GM19035 (cell line): ENCODE data around the gene CCDC196.

Source experiments
- ATAC-seq: cut with Tn5 transposase; IDR thresholded peaks from one replicate; pipeline ENCODE4 v1.9.1; 2021; ENCODE audit not compliant: unreplicated experiment

The CCDC196 gene

DNA sequence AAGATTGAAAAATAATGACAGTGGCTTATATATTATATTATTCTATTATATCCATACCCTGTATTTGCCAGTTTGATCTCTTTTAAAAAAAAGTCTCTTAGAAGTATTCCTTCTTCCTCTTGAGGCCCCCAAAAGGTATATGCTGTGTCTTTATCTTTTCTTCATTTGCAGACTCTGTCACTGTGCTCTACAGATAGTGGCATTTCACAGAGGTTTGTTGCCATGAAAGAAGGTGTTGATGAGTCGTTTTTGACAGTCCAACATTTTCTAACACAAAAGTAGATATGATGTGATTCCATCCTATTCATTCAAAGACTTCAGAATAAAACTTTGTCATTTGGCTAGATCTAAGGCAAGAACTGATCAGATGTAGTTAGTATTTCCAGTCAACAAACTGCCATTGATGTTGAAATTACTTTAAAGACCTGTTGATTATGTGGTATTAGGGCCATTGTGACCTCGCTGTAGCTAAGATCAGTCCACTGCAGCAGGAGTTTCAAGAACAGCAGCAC is at the start of gene CCDC196:
Gene CCDC196, plus strand, starts transcription at position 462 of the 512 bp plus-strand sequence. CDS start 132 bp downstream, outside the sequence.
- ATAC-seq = no peak

DNA sequence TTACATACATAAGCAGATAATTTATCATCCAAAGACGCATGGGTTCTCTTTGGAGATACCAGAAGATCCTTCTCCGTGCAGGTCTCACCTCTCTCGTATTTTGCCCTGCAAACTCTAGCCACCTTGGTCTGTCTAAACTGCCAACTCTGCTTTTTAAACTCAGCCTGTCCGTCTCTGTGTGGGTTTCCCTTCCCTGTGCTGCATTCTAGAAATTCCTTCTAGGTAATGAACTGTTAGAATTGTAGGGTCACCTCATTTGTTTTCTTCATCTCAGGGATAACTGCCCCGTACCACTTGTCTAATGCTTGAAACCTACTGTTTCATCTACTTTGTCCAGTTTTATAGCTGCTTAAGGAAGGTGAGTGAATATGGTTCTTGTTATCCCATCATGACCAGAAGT is 45.4 kb upstream of the CCDC196 start:
- no peak for ATAC-seq

- no peak for ATAC-seq
Measured at GRCh38 chr14:66442953-66443571, 43.1 kb upstream of the CCDC196 start.

- no peak for ATAC-seq
Measured at GRCh38 chr14:66443785-66444184, 42.4 kb upstream of the CCDC196 start.

DNA sequence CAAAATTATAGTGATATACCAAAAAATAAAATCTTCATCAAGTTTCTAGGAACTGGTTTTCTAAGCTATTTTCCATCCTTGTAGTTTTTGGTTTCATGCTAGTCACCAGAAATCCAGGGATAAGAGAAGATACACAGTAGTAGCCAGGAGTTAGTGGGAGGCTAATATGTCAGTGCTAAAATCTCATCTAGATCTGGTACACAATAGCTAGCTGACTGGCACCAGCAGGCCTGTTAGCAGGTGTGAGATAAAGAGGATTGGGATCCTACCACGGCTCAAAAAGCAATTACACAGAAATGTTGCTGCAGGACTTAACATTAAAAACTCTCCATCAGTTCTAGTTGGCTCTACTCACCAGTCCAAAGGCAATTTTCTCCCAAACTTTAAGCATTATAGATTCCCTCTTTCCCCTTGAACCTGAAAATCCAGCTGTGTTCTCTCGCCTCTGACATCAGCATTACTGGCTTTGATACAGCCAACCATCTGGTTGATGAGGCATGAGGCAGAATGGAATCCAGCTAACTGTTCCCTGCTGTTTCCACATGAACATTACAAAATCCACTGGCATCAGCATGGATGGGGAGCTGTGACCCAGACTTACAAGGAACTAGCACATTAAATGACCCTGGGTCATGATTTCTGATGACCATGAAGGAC is 41.8 kb upstream of the CCDC196 start:
- ATAC-seq = no peak

GRCh38 chr14:66445936-66446335 is 40.2 kb upstream of the CCDC196 start:
- ATAC-seq = no peak

- no peak for ATAC-seq
Measured at GRCh38 chr14:66453469-66453868, 32.7 kb upstream of the CCDC196 start.

GRCh38 chr14:66459603-66460002 is 26.6 kb upstream of the CCDC196 start:
- no peak for ATAC-seq

- ATAC-seq = no peak
Measured at GRCh38 chr14:66464261-66464660, 21.9 kb upstream of the CCDC196 start.

GRCh38 chr14:66468778-66469367 is 17.3 kb upstream of the CCDC196 start:
- ATAC-seq = no peak

DNA sequence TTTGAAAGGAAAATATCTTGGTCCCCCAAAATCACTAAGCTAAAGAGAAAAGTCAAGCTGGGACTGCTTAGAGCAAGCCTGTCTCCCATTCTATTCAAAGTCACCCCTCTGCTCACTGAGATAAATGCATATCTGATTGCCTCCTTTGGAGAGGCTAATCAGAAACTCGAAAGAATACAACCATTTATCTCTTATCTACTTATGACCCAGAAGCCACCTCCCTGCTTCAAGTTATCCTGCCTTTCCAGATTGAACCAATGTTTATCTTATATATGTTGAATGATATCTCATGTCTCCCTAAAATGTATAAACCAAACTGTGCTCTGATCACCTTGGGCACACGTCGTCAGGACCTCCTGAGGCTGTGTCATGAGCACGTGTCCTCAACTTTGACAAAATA is 14.6 kb upstream of the CCDC196 start:
- ATAC-seq = no peak

DNA sequence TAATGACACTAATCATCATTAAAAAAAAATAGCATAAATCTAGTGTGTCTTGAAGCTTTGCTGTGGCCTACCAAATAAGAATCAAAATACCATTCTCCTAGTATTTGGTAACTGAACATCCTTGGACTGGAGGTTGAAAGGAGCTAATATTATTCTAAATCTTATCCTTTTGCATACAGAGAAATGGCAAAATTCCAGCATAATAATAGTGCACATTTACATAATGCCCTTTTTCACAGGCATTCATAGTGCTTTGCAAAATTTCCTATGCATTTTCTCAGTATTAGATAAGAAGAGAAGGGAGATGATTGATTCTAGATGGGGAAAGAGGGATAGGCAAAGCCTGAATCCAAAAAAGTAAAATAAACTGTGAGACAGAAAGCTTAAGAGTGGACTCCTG is 13.9 kb upstream of the CCDC196 start:
- no peak for ATAC-seq

DNA sequence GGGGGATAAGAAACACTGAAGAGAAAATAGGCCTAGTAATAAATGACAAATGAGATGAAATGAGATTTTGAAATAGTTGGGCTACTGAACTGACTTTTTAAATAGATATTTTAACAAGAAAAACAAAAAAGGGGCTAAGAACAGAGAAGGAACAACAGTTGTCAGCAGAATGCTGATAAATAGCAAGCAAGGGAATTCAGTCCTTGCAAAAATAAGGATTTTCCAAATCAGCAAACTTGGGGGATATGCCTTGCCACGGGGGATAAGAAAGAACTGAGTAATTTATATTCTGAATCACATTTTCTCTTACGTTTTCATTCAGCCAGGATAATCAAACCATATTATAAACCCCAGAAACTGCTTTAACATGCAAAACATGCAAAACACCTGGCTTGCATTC is 12.9 kb upstream of the CCDC196 start:
- ATAC-seq = no peak

DNA sequence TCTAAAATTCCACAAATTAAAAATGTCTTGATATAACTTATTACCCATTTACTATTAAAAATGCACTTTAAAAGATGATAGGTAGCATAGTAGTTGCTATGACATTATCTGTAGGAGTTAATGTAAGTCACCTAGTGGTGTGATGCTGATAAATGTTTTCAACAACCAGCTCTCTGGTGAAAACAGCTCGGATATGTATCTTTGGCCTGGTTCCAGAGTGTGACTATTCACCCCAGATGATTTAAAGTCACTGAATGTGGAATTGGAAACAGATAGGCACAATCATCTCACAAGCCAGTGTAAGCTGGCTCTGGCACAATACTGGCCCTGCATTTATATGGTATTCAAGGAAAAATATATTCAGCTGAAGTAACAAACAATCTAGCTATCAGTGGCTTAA is 9.2 kb upstream of the CCDC196 start:
- ATAC-seq = no peak

DNA sequence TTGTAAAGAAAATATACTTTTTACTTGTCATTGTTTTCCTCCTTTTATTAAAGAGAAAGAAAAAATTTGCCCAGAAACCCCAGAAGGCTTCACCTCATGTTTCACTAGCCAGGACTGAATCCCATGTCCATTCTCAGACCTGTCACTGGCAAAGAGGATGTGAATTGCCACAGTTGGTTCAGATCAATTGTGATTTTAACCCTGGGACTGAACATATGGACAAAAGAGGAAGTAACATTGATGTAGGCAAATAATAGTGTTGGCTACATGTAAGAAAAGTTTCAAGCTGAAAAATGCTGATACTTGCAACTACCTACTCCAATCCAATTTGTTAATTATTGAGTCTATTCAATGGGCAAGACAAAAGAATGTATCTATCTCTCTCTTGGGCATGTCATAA is 8.6 kb upstream of the CCDC196 start:
- no peak for ATAC-seq

GRCh38 chr14:66482873-66483272 is 3.3 kb upstream of the CCDC196 start:
- ATAC-seq = no peak

DNA sequence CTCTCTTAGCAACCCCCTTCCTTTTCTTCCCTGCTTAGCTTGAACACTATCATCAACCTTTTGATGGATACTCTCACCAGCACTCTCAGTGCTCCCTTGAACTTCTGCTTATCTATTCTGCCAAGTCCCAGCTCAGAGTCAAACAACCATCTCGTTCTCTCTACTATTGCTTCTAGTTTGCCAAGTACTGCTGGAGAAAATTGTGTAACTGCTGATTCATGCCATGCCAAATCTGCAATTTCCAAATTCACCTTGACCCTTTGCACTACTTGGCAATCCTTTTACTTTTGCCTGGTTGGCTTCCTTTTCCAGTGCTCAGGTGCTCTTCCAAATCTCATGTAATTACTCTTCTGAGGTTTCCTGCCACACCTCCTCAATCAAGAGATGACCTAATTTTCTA is 2.8 kb upstream of the CCDC196 start:
- no peak for ATAC-seq

DNA sequence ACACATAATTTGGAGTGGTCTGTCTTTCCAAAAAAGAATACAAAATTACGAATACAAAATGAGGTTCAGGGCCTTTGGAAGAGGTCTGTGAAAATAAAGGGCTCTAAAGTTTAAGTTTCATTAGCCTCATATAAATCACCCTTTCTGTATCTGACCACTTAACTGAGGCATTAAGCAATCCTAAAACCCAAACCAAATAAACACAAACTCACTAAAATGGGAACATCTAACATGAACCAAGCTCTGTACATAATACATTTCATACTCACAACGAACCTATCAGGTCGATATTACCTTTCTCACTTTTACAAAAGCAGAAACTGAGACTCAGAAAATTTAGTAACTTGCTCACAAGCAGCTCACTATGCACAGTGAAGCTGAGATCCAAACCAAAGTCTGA is 1.1 kb upstream of the CCDC196 start:
- no peak for ATAC-seq

- no peak for ATAC-seq
Measured at GRCh38 chr14:66487164-66487563, 993 bp downstream of the CCDC196 start.

- no peak for ATAC-seq
Measured at GRCh38 chr14:66490143-66491111, 4.3 kb downstream of the CCDC196 start.

GRCh38 chr14:66493750-66494149 is 7.6 kb downstream of the CCDC196 start:
- no peak for ATAC-seq
